H1 (cell line): ENCODE measurements around the gene VPS25. TPM values are rescaled to one million over a fixed set of nuclear protein-coding genes. Genes with fewer than 3 reads are reported as not detected.

ENCODE experiments used
- CTCF ChIA-PET: fragments of 300-600 bp; sonication (Branson Sonifier 250); formaldehyde crosslinking; loops from one replicate; lab custom pipeline; 2021; ENCODE audit not compliant: partially characterized antibody; lab: Charles Lee
- POLR2A ChIA-PET: fragments of 300-600 bp; sonication (Branson Sonifier 250); formaldehyde crosslinking; loops from one replicate; lab custom pipeline; 2021; ENCODE audit warnings: inconsistent platforms; ENCODE audit not compliant: partially characterized antibody; lab: Charles Lee
- DNase-seq, 2 experiments: peaks; one replicate each; pipeline versions ENCODE4 v3.0.0 to v3.0.0-alpha.2; 2010 to 2022; ENCODE audit warnings: low spot score in 2 of 2, low read depth in 1 of 2, mixed read lengths in 1 of 2
- FAIRE-seq: peaks from 2 replicates; lab custom pipeline; 2011; peaks lifted over from hg19 to GRCh38; lab: Jason Lieb, UNC
- H2AFZ ChIP-seq: 2 replicates; pipeline ENCODE4 v1.8.1; 2012; ENCODE audit warnings: low read length, inconsistent platforms
- H2AK5ac ChIP-seq: 2 replicates; pipeline ENCODE4 v1.6.1; 2013; ENCODE audit warnings: low read depth, low read length
- H2BK120ac ChIP-seq: replicated peaks from 2 replicates; pipeline ENCODE3; 2013; ENCODE audit warnings: low read depth, low read length, inconsistent platforms
- H2BK12ac ChIP-seq: 2 replicates; pipeline ENCODE4 v1.6.1; 2013; ENCODE audit warnings: low read depth, low read length
- H2BK15ac ChIP-seq: 2 replicates; pipeline ENCODE4 v1.6.1; 2013; ENCODE audit warnings: low read length
- H2BK20ac ChIP-seq: 2 replicates; pipeline ENCODE4 v1.6.1; 2013; ENCODE audit warnings: low read length
- H2BK5ac ChIP-seq: 2 replicates; pipeline ENCODE4 v1.6.1; 2013; ENCODE audit warnings: low read depth, low read length
- H3K14ac ChIP-seq: 2 replicates; pipeline ENCODE4 v1.6.1; 2013; ENCODE audit warnings: inconsistent platforms; ENCODE audit not compliant: insufficient read length
- H3K18ac ChIP-seq: 2 replicates; pipeline ENCODE4 v1.6.1; 2013; ENCODE audit warnings: low read length; ENCODE audit errors: extremely low read depth
- H3K23ac ChIP-seq: 2 replicates; pipeline ENCODE4 v1.6.1; 2013; ENCODE audit warnings: inconsistent platforms; ENCODE audit not compliant: insufficient read length
- H3K23me2 ChIP-seq: 2 replicates; pipeline ENCODE4 v1.6.1; 2013; ENCODE audit warnings: low read depth, low read length
- H3K27ac ChIP-seq: 2 replicates; pipeline ENCODE4 v1.6.1; 2011; ENCODE audit warnings: low read depth, low read length, inconsistent platforms
- H3K27me3 ChIP-seq, 4 experiments: replicated peaks in 1 of 4; 1 replicate in 1 of 4; 2 replicates in 3 of 4; pipeline versions ENCODE4 v1.6.1 to v1.8.1; 2011 to 2013; ENCODE audit warnings: low read length in 3 of 4, mild to moderate bottlenecking in 3 of 4, inconsistent platforms in 2 of 4, mixed read lengths in 2 of 4, moderate library complexity in 1 of 4; ENCODE audit not compliant: control insufficient read depth in 3 of 4, insufficient read depth in 3 of 4; ENCODE audit errors: extremely low read depth in 1 of 4
- H3K36me3 ChIP-seq, 4 experiments: 2 replicates each; pipeline versions ENCODE4 v1.6.1 to v1.8.1; 2011 to 2013; ENCODE audit warnings: mild to moderate bottlenecking in 4 of 4, low read length in 3 of 4, moderate library complexity in 2 of 4, control low read depth in 1 of 4, inconsistent platforms in 1 of 4; ENCODE audit not compliant: insufficient read depth in 4 of 4, control insufficient read depth in 2 of 4
- H3K4ac ChIP-seq: replicated peaks from 2 replicates; pipeline ENCODE3; 2013; ENCODE audit warnings: low read length, low read depth, mixed read lengths, inconsistent platforms; ENCODE audit not compliant: insufficient read length
- H3K4me1 ChIP-seq, 4 experiments: replicated peaks in 1 of 4; 1 replicate in 1 of 4; 2 replicates in 3 of 4; pipeline versions ENCODE4 v1.6.1 to v1.8.1; 2011 to 2013; ENCODE audit warnings: low read length in 3 of 4, inconsistent platforms in 2 of 4, mixed read lengths in 1 of 4; ENCODE audit not compliant: insufficient read depth in 4 of 4, control insufficient read depth in 3 of 4
- H3K4me2 ChIP-seq, 2 experiments: 2 replicates each; pipeline versions ENCODE4 v1.6.1 to v1.8.1; 2011 to 2013; ENCODE audit warnings: low read depth in 2 of 2, low read length in 2 of 2, control low read depth in 1 of 2, inconsistent platforms in 1 of 2, mild to moderate bottlenecking in 1 of 2; ENCODE audit not compliant: insufficient read depth in 1 of 2
- H3K4me3 ChIP-seq, 4 experiments: fragments of 200-600, 300-600 bp in 1 of 4; sonication (generic), shearing (Covaris generic), sonication (Bioruptor Twin) in 1 of 4; 2 replicates each; pipeline versions ENCODE4 v1.5.1 to v1.8.1; 2011 to 2016; ENCODE audit warnings: low read length in 4 of 4, low read depth in 3 of 4, control low read depth in 2 of 4, inconsistent platforms in 2 of 4, mild to moderate bottlenecking in 2 of 4, mixed read lengths in 1 of 4, moderate library complexity in 1 of 4; ENCODE audit not compliant: insufficient read depth in 2 of 4; ENCODE audit errors: extremely low read depth in 1 of 4
- H3K56ac ChIP-seq: replicated peaks from 2 replicates; pipeline ENCODE3; 2013; ENCODE audit warnings: low read depth, mild to moderate bottlenecking, mixed read lengths, low read length, inconsistent platforms; ENCODE audit not compliant: insufficient read length
- H3K79me1 ChIP-seq: 2 replicates; pipeline ENCODE4 v1.6.1; 2013; ENCODE audit warnings: low read depth, low read length, control low read depth
- H3K79me2 ChIP-seq, 2 experiments: 2 replicates each; pipeline versions ENCODE4 v1.6.1 to v1.8.1; 2012 to 2013; ENCODE audit warnings: low read length in 2 of 2, mild to moderate bottlenecking in 2 of 2, inconsistent platforms in 1 of 2; ENCODE audit not compliant: insufficient read depth in 2 of 2, control insufficient read depth in 1 of 2
- H3K9ac ChIP-seq, 4 experiments: replicated peaks in 1 of 4; 1 replicate in 1 of 4; 2 replicates in 3 of 4; pipeline versions ENCODE4 v1.6.1 to v1.8.1; 2011 to 2013; ENCODE audit warnings: low read depth in 3 of 4, low read length in 3 of 4, control low read depth in 2 of 4, mild to moderate bottlenecking in 2 of 4, moderate library complexity in 2 of 4, inconsistent platforms in 1 of 4; ENCODE audit errors: extremely low read depth in 1 of 4
- H3K9me3 ChIP-seq, 2 experiments: 2 replicates each; pipeline versions ENCODE4 v1.6.1 to v1.8.1; 2012 to 2013; ENCODE audit warnings: mild to moderate bottlenecking in 2 of 2, moderate library complexity in 2 of 2, control low read depth in 1 of 2, inconsistent platforms in 1 of 2, low read depth in 1 of 2, low read length in 1 of 2, mixed read lengths in 1 of 2; ENCODE audit not compliant: insufficient read depth in 2 of 2
- H4K20me1 ChIP-seq, 2 experiments: replicated peaks in 1 of 2; 2 replicates each; pipeline versions ENCODE3 to v1.8.1; 2011 to 2013; ENCODE audit warnings: inconsistent platforms in 2 of 2, low read length in 2 of 2, mild to moderate bottlenecking in 1 of 2; ENCODE audit not compliant: insufficient read depth in 2 of 2, control insufficient read depth in 1 of 2
- H4K5ac ChIP-seq: 2 replicates; pipeline ENCODE4 v1.6.1; 2013; ENCODE audit warnings: low read length, low read depth, mixed read lengths, inconsistent platforms; ENCODE audit not compliant: insufficient read length
- H4K8ac ChIP-seq: 2 replicates; pipeline ENCODE4 v1.8.0; 2013; ENCODE audit warnings: mild to moderate bottlenecking, moderate library complexity, low read length, inconsistent platforms; ENCODE audit not compliant: insufficient read depth; ENCODE audit errors: extremely low read depth
- H4K91ac ChIP-seq: replicated peaks from 2 replicates; pipeline ENCODE3; 2013; ENCODE audit warnings: low read length, mixed read lengths, inconsistent platforms; ENCODE audit not compliant: insufficient read length
- WGBS, 2 experiments: shearing (Covaris generic) in 1 of 2; methylation state at CpG; one replicate each; pipeline versions ENCODE4 v1.1.6 to v1.1.7; 2013 to 2015; ENCODE audit warnings: low lambda C conversion rate in 2 of 2, mixed read lengths in 2 of 2, inconsistent platforms in 1 of 2, low coverage in 1 of 2, missing lambda C conversion rate in 1 of 2; ENCODE audit not compliant: insufficient replicate concordance in 2 of 2, insufficient coverage in 1 of 2, insufficient read length in 1 of 2; ENCODE audit errors: extremely low coverage in 1 of 2, missing lambda C conversion rate in 1 of 2; 5-methylcytosine and 5-hydroxymethylcytosine counted together
- polyA plus RNA-seq, 7 experiments: library from polyadenylated mRNA; depleted of rRNA in 3 of 7; stranded (reverse) in 5 of 7; unstranded in 2 of 7; fragments of >200 nt in 5 of 7; fragments of 200-250 nt in 2 of 7; gene quantifications; 1 replicate in 5 of 7; 2 replicates in 1 of 7; 4 replicates in 1 of 7; pipeline versions ENCODE4 v1.2.1 to v1.2.3, GENCODE V29; 2011 to 2013; ENCODE audit warnings: missing spikeins in 2 of 7, mixed read lengths in 2 of 7
- total RNA-seq: library from RNA; stranded (reverse); fragmentation: NEBNext Ultra II Directional; extraction: Animal tissue kit (Norgen Biotek cat#: 25700); gene quantifications from 2 replicates; pipeline ENCODE4 v1.2.1, GENCODE V29; 2021

The VPS25 gene
- total and polyA plus RNA-seq, 2 of the 8 experiments (the other 6 are each of a cell fraction or from before 2014, with no cell fraction given) = 88.2 to 188 TPM

- H2BK20ac ChIP-seq = no peak overlapping the region
- no peak overlapping the region for H2BK12ac ChIP-seq
- H2BK5ac ChIP-seq = no peak overlapping the region
- H3K4me3 ChIP-seq = no peak overlapping the region
- H2BK120ac ChIP-seq = no peak overlapping the region
- H4K8ac ChIP-seq = no peak overlapping the region
- CTCF ChIA-PET = interaction anchor here (1.0 to 1.6 kb wide), 3 partner anchors 10 to 515 kb away, joined by 3 to 4 read pairs (median 3); no protein-coding TSS in a partner anchor
- peaks cover 0 to 12% (median 7%) of the 10 kb centered on the region in 4 experiments; a peak in 6 of 7 replicates for H3K27me3 ChIP-seq
- H3K27ac ChIP-seq = no peak overlapping the region
- no peak overlapping the region for H3K4ac ChIP-seq
- no peak overlapping the region for H3K9ac ChIP-seq
- FAIRE-seq (no peak), DNase-seq (no peak)
- H3K14ac ChIP-seq = no peak overlapping the region
- no peak overlapping the region for H2BK15ac ChIP-seq
- H3K56ac ChIP-seq = no peak overlapping the region
- H3K79me1 ChIP-seq = no peaks in the 10 kb centered on the region; the same call in 1 of the 2 replicates
- peaks cover 0 to 6% of the 10 kb centered on the region in 2 experiments; a peak in 2 of 4 replicates for H3K79me2 ChIP-seq
- no peak overlapping the region for H4K5ac ChIP-seq
- H2AK5ac ChIP-seq = no peak overlapping the region
- H3K23me2 ChIP-seq = no peaks in the 10 kb centered on the region
- H3K4me2 ChIP-seq = no peak overlapping the region
- WGBS, 2 experiments = 83% methylated on average over 3 of the region's 4 CpGs; no CpG with 5 or more reads in 1 of the 2 experiments
- H3K23ac ChIP-seq = no peak overlapping the region
- H2AFZ ChIP-seq = no peak overlapping the region
- peaks cover 5 to 8% of the 10 kb centered on the region in 2 experiments; a peak in 3 of 4 replicates for H3K9me3 ChIP-seq
- no peaks in the 10 kb centered on the region for H3K36me3 ChIP-seq
- H3K18ac ChIP-seq = no peak overlapping the region
- no peak overlapping the region for H4K91ac ChIP-seq
- peaks cover 0 to 2% of the 10 kb centered on the region in 2 experiments for H4K20me1 ChIP-seq
- POLR2A ChIA-PET = interaction anchor here (1.1 to 1.6 kb wide), 5 partner anchors 9 to 22 kb away, joined by 3 read pairs; partner anchors contain the start of gene VPS25
- peaks cover 3 to 5% (median 4%) of the 10 kb centered on the region in 4 experiments; a peak in 6 of 7 replicates for H3K4me1 ChIP-seq
Measured at GRCh38 chr17:42795061-42795460, 21.8 kb downstream of the VPS25 start.
